WI38 (cell line): Measurements from ENCODE around the gene SH3TC2.

Source experiments
- H3K4me3 ChIP-seq: 2 replicates; pipeline ENCODE4 v1.5.1; 2011; ENCODE audit warnings: low read depth, mild to moderate bottlenecking, control low read depth, low read length
- CTCF ChIP-seq: IDR thresholded peaks from 2 replicates; pipeline ENCODE4 v1.5.1; 2012; ENCODE audit warnings: low read depth, mild to moderate bottlenecking, control low read depth, low read length

Gene SH3TC2

GRCh38 chr5:149030838-149031397 is 31.9 kb downstream of the SH3TC2 start:
- no peak for TF ChIP-seq CTCF
- H3K4me3 ChIP-seq = no peak overlapping the region

GRCh38 chr5:149030392-149030791 is 32.5 kb downstream of the SH3TC2 start:
- TF ChIP-seq CTCF = no peak
- H3K4me3 ChIP-seq = no peak overlapping the region

- TF ChIP-seq CTCF = no peak
- no peak overlapping the region for H3K4me3 ChIP-seq
Observed at GRCh38 chr5:149028984-149029383, 33.9 kb downstream of the SH3TC2 start.

- H3K4me3 ChIP-seq = no peak overlapping the region
- TF ChIP-seq CTCF = no peak
Observed at GRCh38 chr5:149028161-149028560, 34.7 kb downstream of the SH3TC2 start.

- no peak overlapping the region for H3K4me3 ChIP-seq
- no peak for TF ChIP-seq CTCF
Observed at GRCh38 chr5:149027636-149028035, 35.2 kb downstream of the SH3TC2 start.

GRCh38 chr5:149024943-149025342 is 37.9 kb downstream of the SH3TC2 start:
- no peak for TF ChIP-seq CTCF
- no peak overlapping the region for H3K4me3 ChIP-seq

GRCh38 chr5:149024477-149024876 is 38.4 kb downstream of the SH3TC2 start:
- H3K4me3 ChIP-seq = no peak overlapping the region

More at GRCh38 chr5:149024477-149024876, 38.4 kb downstream of the SH3TC2 start:
- no peak for TF ChIP-seq CTCF
